A549 (cell line): ENCODE measurements around the gene GAREM1. TPM values are rescaled to one million over a fixed set of nuclear protein-coding genes. Genes with fewer than 3 reads are reported as not detected.

Experiments used
- ATAC-seq, 2 experiments: fragments of 200-7000 bp in 1 of 2; fragments of >200 bp in 1 of 2; cut with Nextera tagmentation in 1 of 2; cut with Tn5 transposase in 1 of 2; 3 replicates each; pipeline versions ENCODE4 v1.8.0 to v1.9.1; 2018 to 2020; ENCODE audit warnings: mild to moderate bottlenecking in 1 of 2, moderate library complexity in 1 of 2
- CTCF ChIA-PET: fragments of 300-600 bp; sonication (Branson Sonifier 250); formaldehyde crosslinking; extraction: SDS; loops from one replicate; lab custom pipeline; 2021; ENCODE audit warnings: antibody characterized with exemption, inconsistent platforms; lab: Yijun Ruan, JAX
- POLR2A ChIA-PET: fragments of 350-600 bp; formaldehyde crosslinking; extraction: SDS; loops from one replicate; lab custom pipeline; 2021; ENCODE audit warnings: antibody characterized with exemption, inconsistent platforms; lab: Yijun Ruan, JAX
- DNase-seq, 2 experiments: peaks; one replicate each; pipeline versions ENCODE4 v3.0.0 to v3.0.0-alpha.2; 2011 to 2016; ENCODE audit warnings: low read depth in 1 of 2, low spot score in 1 of 2
- FAIRE-seq: peaks from 2 replicates; lab custom pipeline; 2011; peaks lifted over from hg19 to GRCh38; lab: Jason Lieb, UNC
- H3K27ac ChIP-seq, 2 experiments: fragments of >200 bp; sonication (Bioruptor Twin); formaldehyde crosslinking; 3 replicates each; pipeline ENCODE4 v1.5.1; 2016 to 2017
- H3K4me1 ChIP-seq: fragments of >200 bp; sonication (Bioruptor Twin); formaldehyde crosslinking; 3 replicates; pipeline ENCODE4 v1.6.1; 2016
- H3K4me2 ChIP-seq: fragments of >200 bp; sonication (Bioruptor Twin); formaldehyde crosslinking; 3 replicates; pipeline ENCODE4 v1.6.1; 2016
- H3K4me3 ChIP-seq: fragments of >200 bp; sonication (Bioruptor Twin); formaldehyde crosslinking; 3 replicates; pipeline ENCODE4 v1.5.1; 2016
- H3K9me3 ChIP-seq: fragments of >200 bp; sonication (Bioruptor Twin); formaldehyde crosslinking; 3 replicates; pipeline ENCODE4 v1.6.1; 2016
- ATOH8 ChIP-seq: fragments of 250-450 bp; sonication (Bioruptor Pico); IDR thresholded peaks from 2 replicates; pipeline ENCODE4 v1.5.0; 2020; ENCODE audit warnings: low read depth, mild to moderate bottlenecking, moderate library complexity
- BCL3 ChIP-seq: fragments of >200 bp; sonication (Bioruptor Twin); formaldehyde crosslinking; IDR thresholded peaks from 3 replicates; pipeline ENCODE4 v1.6.1; 2016
- BHLHE40 ChIP-seq: IDR thresholded peaks from 2 replicates; pipeline ENCODE4 v1.6.1; 2012; ENCODE audit warnings: low read depth, low read length, inconsistent platforms
- CBX8 ChIP-seq: fragments of 200-600 bp; sonication (generic); IDR thresholded peaks from 2 replicates; pipeline ENCODE4 v1.6.1; 2016
- CEBPB ChIP-seq, 2 experiments: fragments of >200 bp in 1 of 2; sonication (Bioruptor Twin) in 1 of 2; formaldehyde crosslinking in 1 of 2; IDR thresholded peaks; 2 replicates each; pipeline ENCODE4 v1.6.1; 2012 to 2016
- CHD2 ChIP-seq: fragments of 150-350 bp; IDR thresholded peaks from 2 replicates; pipeline ENCODE4 v1.6.1; 2014; ENCODE audit warnings: low read length; ENCODE audit not compliant: partially characterized antibody
- CHD4 ChIP-seq: fragments of 200-600 bp; sonication (generic); IDR thresholded peaks from 2 replicates; pipeline ENCODE4 v1.6.1; 2016; ENCODE audit warnings: antibody characterized with exemption, mild to moderate bottlenecking, borderline replicate concordance
- EHF ChIP-seq: fragments of 250-450 bp; sonication (Bioruptor Pico); IDR thresholded peaks from 2 replicates; pipeline ENCODE4 v1.5.0; 2020; ENCODE audit warnings: mild to moderate bottlenecking
- EHMT2 ChIP-seq: fragments of 200-600 bp; sonication (generic); IDR thresholded peaks from 2 replicates; pipeline ENCODE4 v1.6.1; 2016; ENCODE audit warnings: antibody characterized with exemption, low read depth, mild to moderate bottlenecking, moderate library complexity
- EP300 ChIP-seq, 2 experiments: fragments of >200 bp; sonication (Bioruptor Twin); formaldehyde crosslinking; IDR thresholded peaks; 2 replicates in 1 of 2; 3 replicates in 1 of 2; pipeline ENCODE4 v1.6.1; 2016 to 2017
- FOSB ChIP-seq: fragments of 250-450 bp; sonication (Bioruptor Pico); IDR thresholded peaks from 2 replicates; pipeline ENCODE4 v1.5.0; 2020; ENCODE audit warnings: mild to moderate bottlenecking, moderate library complexity
- FOXS1 ChIP-seq: fragments of 250-450 bp; sonication (Bioruptor Pico); IDR thresholded peaks from 2 replicates; pipeline ENCODE4 v1.5.0; 2020; ENCODE audit warnings: mild to moderate bottlenecking, moderate library complexity
- GATA3 ChIP-seq: IDR thresholded peaks from 2 replicates; pipeline ENCODE4 v1.6.1; 2012; ENCODE audit warnings: borderline replicate concordance
- HDAC2 ChIP-seq: fragments of 200-600 bp; sonication (generic); IDR thresholded peaks from 2 replicates; pipeline ENCODE4 v1.6.1; 2016
- HOXB5 ChIP-seq: fragments of 250-450 bp; sonication (Bioruptor Pico); IDR thresholded peaks from 2 replicates; pipeline ENCODE4 v1.5.0; 2020; ENCODE audit warnings: mild to moderate bottlenecking, moderate library complexity
- KDM5A ChIP-seq: fragments of 200-600 bp; sonication (generic); IDR thresholded peaks from 2 replicates; pipeline ENCODE4 v1.6.1; 2016; ENCODE audit warnings: antibody characterized with exemption, mild to moderate bottlenecking
- MAFK ChIP-seq: fragments of 450-650 bp; IDR thresholded peaks from 2 replicates; pipeline ENCODE4 v1.6.1; 2014; ENCODE audit not compliant: partially characterized antibody
- MAZ ChIP-seq: fragments of 150-350 bp; IDR thresholded peaks from 2 replicates; pipeline ENCODE4 v1.6.1; 2014; ENCODE audit warnings: antibody characterized with exemption, low read depth, low read length, borderline replicate concordance
- PHF8 ChIP-seq: fragments of 200-600 bp; sonication (generic); IDR thresholded peaks from 2 replicates; pipeline ENCODE4 v1.6.1; 2016; ENCODE audit warnings: low read depth, mild to moderate bottlenecking, antibody characterized with exemption, moderate library complexity, borderline replicate concordance
- RARB ChIP-seq: fragments of 250-450 bp; sonication (Bioruptor Pico); IDR thresholded peaks from 2 replicates; pipeline ENCODE4 v1.8.0; 2021; ENCODE audit warnings: mild to moderate bottlenecking, moderate library complexity
- RCOR1 ChIP-seq: fragments of 150-350 bp; IDR thresholded peaks from 2 replicates; pipeline ENCODE4 v1.6.1; 2014; ENCODE audit warnings: antibody characterized with exemption, low read length, low read depth
- RFX5 ChIP-seq: fragments of 450-650 bp; IDR thresholded peaks from 2 replicates; pipeline ENCODE4 v1.7.1; 2014; ENCODE audit warnings: antibody characterized with exemption, mild to moderate bottlenecking, moderate library complexity
- TP53 ChIP-seq: fragments of 250-450 bp; sonication (Bioruptor Pico); IDR thresholded peaks from 2 replicates; pipeline ENCODE4 v1.5.0; 2021; ENCODE audit warnings: mild to moderate bottlenecking, moderate library complexity
- USF2 ChIP-seq: fragments of 450-650 bp; IDR thresholded peaks from 2 replicates; pipeline ENCODE4 v1.6.1; 2014; ENCODE audit warnings: antibody characterized with exemption
- ZFP36 ChIP-seq: fragments of 450-650 bp; IDR thresholded peaks from 2 replicates; pipeline ENCODE4 v1.6.1; 2014; ENCODE audit warnings: borderline replicate concordance; ENCODE audit not compliant: partially characterized antibody
- ZSCAN20 ChIP-seq: fragments of 250-450 bp; sonication (Bioruptor Pico); IDR thresholded peaks from 2 replicates; pipeline ENCODE4 v1.8.0; 2022; ENCODE audit warnings: mild to moderate bottlenecking, moderate library complexity
- WGBS: methylation state at CpG from one replicate; pipeline ENCODE4 v1.1.6; 2017; ENCODE audit errors: missing lambda C conversion rate; 5-methylcytosine and 5-hydroxymethylcytosine counted together
- polyA plus RNA-seq, 4 experiments: library from polyadenylated mRNA; depleted of rRNA in 3 of 4; stranded (reverse); fragments of >200 nt; fragmentation: RNase III in 1 of 4; extraction: RNeasy Plus Mini Kit Qiagen cat#74134 plus additional on column Dnase treatment in 1 of 4; gene quantifications; 2 replicates in 3 of 4; 3 replicates in 1 of 4; pipeline ENCODE4 v1.2.3, GENCODE V29; 2011 to 2017

The GAREM1 gene
- polyA plus RNA-seq, 2 of the 4 experiments (the other 2 are of a cell fraction), result 1.3 to 5.0 TPM

GRCh38 chr18:32277549-32277948, 193.1 kb downstream of the GAREM1 start:
- no peaks in the 10 kb centered on the region for H3K9me3 ChIP-seq
- ChIA-PET CTCF (interaction anchor here (0.9 to 12.3 kb wide), 4 partner anchors 10 to 273 kb away, joined by 5 to 124 read pairs (median 48); partner anchors contain the start of gene GAREM1), POLR2A (no interaction called here)
- peaks cover 10% of the 10 kb centered on the region for H3K4me1 ChIP-seq
- no peak overlapping the region for H3K4me2 ChIP-seq
- H3K27ac ChIP-seq, result no peak overlapping the region
- DNase-seq, result no peak
- ATAC-seq, result no peak
- TF ChIP-seq EHMT2, result no peak
- no peak for TF ChIP-seq CBX8
- TF ChIP-seq ATOH8, result no peak
- no peak for TF ChIP-seq GATA3
- TF ChIP-seq RCOR1, result no peak
- no peak for TF ChIP-seq BHLHE40
- no peak for TF ChIP-seq MAZ
- no peak for TF ChIP-seq CHD2
- TF ChIP-seq FOSB (CRISPR knock-in tag), result no peak
- TF ChIP-seq EHF (CRISPR knock-in tag), result no peak
- no peak for TF ChIP-seq BCL3
- FAIRE-seq, result no peak
- 63% methylated on average over 2 of the region's 2 CpGs for WGBS
- H3K4me3 ChIP-seq, result no peak overlapping the region

GRCh38 chr18:32276906-32277305, 193.8 kb downstream of the GAREM1 start:
- no peak for DNase-seq
- no peak for ATAC-seq
- no peak overlapping the region for H3K4me3 ChIP-seq
- no peaks in the 10 kb centered on the region for H3K9me3 ChIP-seq
- POLR2A ChIA-PET, result no interaction called here
- peaks cover 10% of the 10 kb centered on the region for H3K4me1 ChIP-seq
- no peak overlapping the region for H3K4me2 ChIP-seq
- 92% methylated on average over 4 of the region's 4 CpGs for WGBS
- TF ChIP-seq RFX5, result no peak
- TF ChIP-seq CBX8, result no peak
- TF ChIP-seq, all 56 proteins: peak for 0
- no peak for FAIRE-seq
- no peak overlapping the region for H3K27ac ChIP-seq
- CTCF ChIA-PET, result interaction anchor here (0.9 to 12.3 kb wide), 4 partner anchors 10 to 274 kb away, joined by 5 to 124 read pairs (median 48); partner anchors contain the start of gene GAREM1

GRCh38 chr18:32276256-32276655, 194.4 kb downstream of the GAREM1 start:
- ChIA-PET POLR2A (no interaction called here), CTCF (interaction anchor here (9.1 to 12.3 kb wide), 2 partner anchors 196 to 275 kb away, joined by 89 to 124 read pairs; partner anchors contain the start of gene GAREM1)
- WGBS, result 95% methylated on average over 2 of the region's 2 CpGs
- no peak for ATAC-seq
- Histone ChIP-seq H3K4me3 (no peak overlapping the region), H3K27ac (no peak overlapping the region), H3K4me1 (peaks cover 10% of the 10 kb centered on the region), H3K4me2 (no peak overlapping the region), H3K9me3 (no peaks in the 10 kb centered on the region)
- no peak for DNase-seq
- FAIRE-seq, result no peak
- TF ChIP-seq RARB (CRISPR knock-in tag) (no peak), MAZ (no peak), CEBPB (IDR thresholded peaks at IDR 0.05) (no peak), HDAC2 (no peak), ZFP36 (no peak), USF2 (no peak), MAFK (no peak), RFX5 (no peak), KDM5A (no peak), TP53 (CRISPR knock-in tag) (no peak), HOXB5 (CRISPR knock-in tag) (no peak), FOXS1 (CRISPR knock-in tag) (no peak), CHD4 (no peak), EP300 (IDR thresholded peaks at IDR 0.05) (no peak), ZSCAN20 (CRISPR knock-in tag) (no peak), PHF8 (no peak)
